GDM1 (cell line): ENCODE data around the gene PPL.
"Not testable (repeated sequence)": the region's sequence is repeated elsewhere in the genome, so short reads cannot be mapped to it uniquely, and the experiment has no call there.

ENCODE experiments used
- DNase-seq: peaks from one replicate; lab custom pipeline; 2025; lab: John Stamatoyannopoulos, UW

Gene PPL

DNA sequence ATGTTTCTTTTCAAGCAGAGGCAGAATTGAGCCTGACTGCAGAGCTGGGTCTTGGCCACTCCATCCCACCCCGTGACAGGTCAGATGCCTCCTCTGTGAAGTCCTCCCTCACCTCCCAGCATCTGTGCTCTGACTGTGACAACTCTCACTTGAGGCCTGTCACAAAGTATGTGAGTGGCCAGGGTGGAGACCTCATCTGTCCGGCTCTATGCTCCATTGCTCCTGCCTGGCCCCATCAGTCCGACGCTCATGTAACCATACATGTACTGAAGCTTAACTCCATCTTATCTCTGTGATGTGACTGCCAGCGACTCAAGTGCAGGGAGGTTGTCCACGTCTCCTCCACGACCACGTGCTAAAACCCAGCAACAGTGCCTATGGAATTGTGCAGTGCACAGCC, 3.5 kb downstream of the PPL start:
- DNase-seq, result no peak

DNA sequence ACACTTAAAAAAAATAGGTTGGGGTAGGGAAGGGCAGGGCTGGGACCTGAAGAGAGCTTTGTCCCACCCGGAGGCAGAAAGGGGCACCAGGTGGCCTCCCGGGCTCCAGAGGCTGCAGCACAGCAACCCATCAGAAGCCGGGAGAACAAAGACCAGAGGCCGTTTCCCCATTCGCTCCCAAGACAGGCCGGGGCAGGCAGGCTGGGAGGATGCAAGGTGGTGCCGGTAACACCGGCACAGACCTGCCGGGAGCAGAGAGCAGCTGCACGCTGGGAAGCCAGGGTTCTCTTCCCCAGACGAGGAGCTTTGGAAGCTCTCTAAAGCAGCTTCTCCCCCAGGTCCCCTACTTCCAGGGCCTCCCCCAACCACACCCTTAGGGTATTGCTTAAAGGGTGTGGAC, 5.6 kb downstream of the PPL start:
- DNase-seq, result no peak

DNA sequence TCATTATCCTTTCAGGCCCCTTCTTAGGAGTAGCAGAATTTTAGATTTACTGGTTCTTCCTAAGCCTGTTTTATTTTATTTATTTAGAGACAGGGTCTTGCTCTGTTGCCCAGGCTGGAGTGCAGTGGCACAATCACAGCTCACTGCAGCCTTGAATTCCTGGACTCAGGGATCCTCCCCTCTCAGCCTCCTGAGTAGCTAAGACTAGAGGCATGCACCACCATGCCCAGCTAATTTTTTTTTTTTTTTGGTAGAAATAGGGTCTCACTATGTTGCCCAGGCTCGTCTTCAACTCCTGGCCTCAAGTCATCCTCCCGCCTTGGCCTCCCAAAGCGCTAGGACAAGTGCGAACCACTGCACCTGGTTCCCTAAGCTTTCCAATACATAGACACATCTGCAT, 7.3 kb downstream of the PPL start:
- not testable (repeated sequence) for DNase-seq

GRCh38 chr16:4928227-4928626, 8.7 kb downstream of the PPL start:
- no peak for DNase-seq

DNA sequence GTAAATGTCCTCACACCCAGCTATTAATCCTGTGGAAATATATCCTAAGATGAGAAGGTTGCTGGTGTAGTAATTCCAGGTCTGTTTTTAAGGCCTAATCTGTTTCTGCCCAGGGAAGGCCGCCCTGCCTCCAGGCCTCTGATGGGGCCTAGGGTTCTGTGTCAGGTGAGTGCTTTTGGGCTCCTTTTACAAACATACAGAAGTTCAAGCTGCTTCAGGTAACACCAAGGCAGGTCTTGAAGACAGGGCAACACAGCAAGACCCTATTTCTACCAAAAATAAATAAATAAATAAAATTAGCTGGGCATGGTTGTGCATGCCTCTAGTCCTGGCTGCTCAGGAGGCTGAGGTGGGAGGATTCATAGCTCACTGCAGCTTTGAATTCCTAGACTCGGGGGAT, 9.3 kb downstream of the PPL start:
- no peak for DNase-seq

GRCh38 chr16:4926928-4927327, 10.0 kb downstream of the PPL start:
- no peak for DNase-seq

GRCh38 chr16:4925791-4926190, 11.2 kb downstream of the PPL start:
- DNase-seq, result no peak

- no peak for DNase-seq
Measured at GRCh38 chr16:4925293-4925607, 11.7 kb downstream of the PPL start.

DNA sequence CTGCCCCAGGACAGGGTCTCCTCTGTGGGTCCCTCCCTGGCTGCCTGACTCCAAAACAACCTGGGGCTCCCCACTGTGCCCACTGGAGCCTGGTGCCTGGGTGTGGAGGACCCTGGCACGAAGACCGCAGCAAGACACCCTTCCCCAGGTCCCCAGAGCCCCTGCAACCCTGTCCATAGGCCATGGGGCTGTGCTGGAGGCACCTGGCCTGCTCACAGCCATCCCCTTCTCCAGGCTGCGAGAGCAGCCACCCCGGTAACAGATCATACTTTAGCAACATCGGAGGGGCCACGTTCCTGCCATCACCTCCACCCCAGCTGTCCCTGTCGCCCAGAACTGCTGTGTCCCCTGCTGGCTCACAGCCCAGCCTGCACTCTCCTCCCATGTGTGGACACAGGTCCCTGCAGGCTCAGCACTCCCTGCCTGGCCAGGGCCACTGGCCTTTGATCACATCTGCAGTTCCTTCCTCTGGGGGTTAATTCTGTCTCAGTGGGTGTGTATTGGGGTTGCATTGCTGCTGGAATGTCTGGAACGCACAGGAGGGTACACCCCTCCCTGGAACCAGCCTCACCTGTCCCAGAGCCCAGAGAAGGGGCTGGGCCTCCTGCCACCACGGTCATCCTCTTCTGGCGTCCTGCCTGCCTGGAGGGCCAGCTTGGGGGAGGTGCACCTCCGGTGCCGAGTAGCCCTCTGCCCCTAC, 12.2 kb downstream of the PPL start:
- no peak for DNase-seq

DNA sequence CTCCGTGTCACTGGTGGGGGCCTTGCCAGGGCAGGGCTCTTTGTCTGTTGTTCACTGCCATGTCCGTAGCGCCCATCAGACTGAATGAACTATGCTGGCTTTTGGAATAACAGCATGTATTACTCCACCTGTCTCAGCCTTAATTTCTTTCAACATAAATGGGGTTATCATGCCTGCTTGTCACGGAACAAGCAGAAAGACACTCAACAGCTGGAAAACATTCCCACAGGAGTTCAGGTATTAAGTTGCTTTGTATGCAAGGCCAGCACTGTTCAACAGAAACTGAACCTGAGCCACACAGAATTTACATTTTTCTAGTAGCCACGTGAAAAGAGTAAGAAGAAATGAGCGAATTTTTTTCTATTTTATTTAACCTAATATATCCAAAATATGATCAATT, 13.1 kb downstream of the PPL start:
- no peak for DNase-seq

DNA sequence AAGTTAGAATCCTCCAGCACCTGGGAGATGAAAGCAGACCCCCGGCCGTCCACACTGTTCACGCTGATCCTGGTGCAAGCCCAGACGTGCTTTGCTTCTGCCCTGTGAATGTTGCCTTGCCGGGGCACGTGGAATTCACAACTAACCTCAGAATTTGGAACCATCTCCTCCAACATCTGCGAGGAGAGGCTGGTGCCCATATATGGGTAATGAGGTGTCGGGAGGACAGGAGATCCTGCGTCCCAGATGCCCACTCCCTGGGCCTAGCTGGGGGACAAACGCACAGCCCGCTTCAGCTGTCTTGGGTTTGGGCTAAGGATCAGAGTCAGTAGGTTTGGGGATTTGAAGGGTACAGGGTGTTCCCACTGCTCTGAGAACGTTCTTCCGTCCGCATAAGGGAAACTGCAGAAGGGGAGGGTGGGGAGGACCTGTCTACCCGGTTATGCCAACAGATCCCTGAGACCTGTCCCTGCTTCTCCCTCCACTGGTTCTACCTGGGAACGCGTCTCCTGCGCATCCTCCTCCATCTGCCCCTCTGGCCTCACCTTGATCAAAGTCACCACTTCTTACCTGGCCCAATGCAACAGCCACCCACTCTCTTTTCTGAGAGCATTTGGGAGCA, 14.1 kb downstream of the PPL start:
- no peak for DNase-seq

DNA sequence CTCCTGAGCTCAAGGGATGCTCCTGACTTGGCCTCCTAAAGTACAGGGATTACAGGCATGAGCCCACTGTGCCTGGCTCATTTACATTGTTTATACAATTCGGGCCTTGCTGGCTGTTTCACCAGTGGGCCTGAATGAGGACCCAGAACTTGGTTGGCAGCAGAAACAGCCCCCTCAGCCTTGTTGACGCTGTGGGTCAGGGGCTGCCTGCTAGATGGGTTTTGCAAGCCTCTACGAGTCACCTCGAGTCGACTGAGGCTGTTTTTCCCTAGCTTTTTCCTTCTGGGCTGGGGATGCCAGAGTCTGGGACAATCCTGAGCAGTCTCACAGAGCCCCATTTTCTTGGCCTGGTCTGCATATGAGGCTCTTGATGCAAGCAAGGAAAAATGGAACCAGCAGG, 16.1 kb downstream of the PPL start:
- no peak for DNase-seq

GRCh38 chr16:4918781-4919251, 18.1 kb downstream of the PPL start:
- no peak for DNase-seq

GRCh38 chr16:4917117-4917516, 19.8 kb downstream of the PPL start:
- DNase-seq, result no peak

GRCh38 chr16:4915226-4915761, 21.7 kb downstream of the PPL start:
- no peak for DNase-seq

DNA sequence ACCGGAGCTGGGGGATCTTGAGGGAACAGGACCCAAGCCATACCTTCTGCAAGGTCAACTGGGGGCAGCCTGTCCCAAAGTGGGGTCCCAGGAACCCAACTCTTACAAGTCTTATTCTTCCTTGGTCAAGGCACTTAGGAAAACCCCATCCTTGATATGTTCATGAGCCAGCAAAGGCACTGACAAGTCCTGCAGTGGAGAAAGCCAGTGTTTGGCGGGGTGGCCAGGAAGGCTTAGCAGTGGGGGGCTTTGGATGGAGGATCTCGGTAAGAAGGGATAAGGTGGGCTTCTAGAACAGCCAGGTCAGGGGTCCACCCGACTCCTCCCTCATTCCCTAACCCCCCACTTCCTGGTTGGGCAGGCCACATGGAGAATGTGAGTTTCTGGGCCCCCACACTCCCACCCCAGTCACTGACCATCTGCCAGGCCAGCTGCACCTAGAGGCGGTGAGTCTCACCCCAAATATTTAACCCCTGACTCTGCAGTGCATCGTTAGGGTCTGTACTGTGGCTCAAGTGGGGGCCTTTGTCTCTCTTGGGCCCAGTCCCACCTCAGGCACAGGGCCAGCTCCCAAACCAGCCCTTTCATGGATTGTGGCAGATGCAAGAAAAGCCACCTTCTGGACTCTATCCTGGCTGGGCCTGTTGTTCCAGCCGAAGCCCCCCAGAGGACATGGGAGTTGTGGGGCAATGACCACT, 22.3 kb downstream of the PPL start:
- no peak for DNase-seq

GRCh38 chr16:4913774-4914525, 23.0 kb downstream of the PPL start:
- DNase-seq, result no peak

GRCh38 chr16:4913130-4913773, 23.7 kb downstream of the PPL start:
- no peak for DNase-seq

- no peak for DNase-seq
Measured at GRCh38 chr16:4911970-4912386, 25.0 kb downstream of the PPL start.

GRCh38 chr16:4910828-4911227, 26.1 kb downstream of the PPL start:
- DNase-seq, result no peak

GRCh38 chr16:4909825-4910224, 27.1 kb downstream of the PPL start:
- DNase-seq, result no peak

- DNase-seq, result no peak
Measured at GRCh38 chr16:4908854-4909401, 28.0 kb downstream of the PPL start.
